ENCODE measurements around the gene AOC3. TPM values are rescaled to one million over a fixed set of nuclear protein-coding genes. Genes with fewer than 3 reads are reported as not detected.
"Not testable (repeated sequence)": the region's sequence is repeated elsewhere in the genome, so short reads cannot be mapped to it uniquely, and the experiment has no call there.

The AOC3 gene
- total and polyA plus RNA-seq, 4 donors: 50.0 to 154 (median 69.2) TPM

- no peak overlapping the region for H3K9ac ChIP-seq (ENCODE audit: insufficient read depth in 1 of 2, low read length in 2 of 2)
- no peaks in the 10 kb centered on the region for H3K9me3 ChIP-seq (ENCODE audit: control insufficient read depth in 4 of 4, insufficient read depth in 3 of 4, low read length in 3 of 4)
- no peak overlapping the region for H3K4me3 ChIP-seq
- peak overlapping the region in 1 of 2 donors; percentile 21 for H3K27ac ChIP-seq (ENCODE audit: low read depth in 1 of 2, low read length in 1 of 2)
- TF ChIP-seq CTCF (IDR thresholded peaks at IDR 0.05; ENCODE audit: control extremely low read depth, extremely low read depth): no peak
- peaks cover 0 to 14% (median 1%) of the 10 kb centered on the region in 4 donors for H3K36me3 ChIP-seq (ENCODE audit: control insufficient read depth in 4 of 4, insufficient read depth in 4 of 4, low read length in 4 of 4)
- no peaks in the 10 kb centered on the region for H3K27me3 ChIP-seq (ENCODE audit: control insufficient read depth in 3 of 3, insufficient read depth in 3 of 3, low read length in 2 of 3)
- H3K4me1 ChIP-seq (ENCODE audit: control insufficient read depth in 5 of 5, insufficient read depth in 5 of 5, low read length in 5 of 5): peaks cover 5 to 46% (median 15%) of the 10 kb centered on the region in 5 donors
- WGBS, 2 donors: 63 to 70% methylated on average over 8 of the region's 8 CpGs
- ATAC-seq (ENCODE audit: insufficient read depth, low FRiP score): no peak
- peak; percentile 57 to 77 (median 62) for DNase-seq
Observed at GRCh38 chr17:42849451-42850181, 1.4 kb upstream of the AOC3 start.

- Histone ChIP-seq H3K4me3 (peak overlapping the region; percentile 27), H3K4me1 (ENCODE audit: control insufficient read depth in 5 of 5, insufficient read depth in 5 of 5, low read length in 5 of 5) (peaks cover 5 to 63% (median 18%) of the 10 kb centered on the region in 5 donors), H3K9ac (ENCODE audit: insufficient read depth in 1 of 2, low read length in 2 of 2) (peak overlapping the region in 1 of 2 donors; percentile 47), H3K27ac (ENCODE audit: low read depth in 1 of 2, low read length in 1 of 2) (peak overlapping the region in 1 of 2 donors; percentile 21), H3K36me3 (ENCODE audit: control insufficient read depth in 4 of 4, insufficient read depth in 4 of 4, low read length in 4 of 4) (peaks cover 0 to 10% (median 0%) of the 10 kb centered on the region in 4 donors)
- H3K27me3 ChIP-seq (ENCODE audit: control insufficient read depth in 3 of 3, insufficient read depth in 3 of 3, low read length in 2 of 3); ATAC-seq (ENCODE audit: insufficient read depth, low FRiP score); DNase-seq; H3K9me3 ChIP-seq (ENCODE audit: control insufficient read depth in 4 of 4, insufficient read depth in 3 of 4, low read length in 3 of 4): not testable (repeated sequence)
- 78 to 93% methylated on average over 25 of the region's 28 CpGs for WGBS, 2 donors
Observed at GRCh38 chr17:42851371-42852240, 607 bp downstream of the AOC3 start.

- Histone ChIP-seq H3K27ac (ENCODE audit: low read depth in 1 of 2, low read length in 1 of 2) (peak overlapping the region in 1 of 2 donors; percentile 29), H3K36me3 (ENCODE audit: control insufficient read depth in 4 of 4, insufficient read depth in 4 of 4, low read length in 4 of 4) (peaks cover 0 to 13% (median 1%) of the 10 kb centered on the region in 4 donors), H3K4me3 (peak overlapping the region; percentile 23), H3K9me3 (ENCODE audit: control insufficient read depth in 4 of 4, insufficient read depth in 3 of 4, low read length in 3 of 4) (no peaks in the 10 kb centered on the region), H3K4me1 (ENCODE audit: control insufficient read depth in 5 of 5, insufficient read depth in 5 of 5, low read length in 5 of 5) (peaks cover 5 to 71% (median 18%) of the 10 kb centered on the region in 5 donors), H3K9ac (ENCODE audit: insufficient read depth in 1 of 2, low read length in 2 of 2) (peak overlapping the region in 1 of 2 donors; percentile 90), H3K27me3 (ENCODE audit: control insufficient read depth in 3 of 3, insufficient read depth in 3 of 3, low read length in 2 of 3) (no peaks in the 10 kb centered on the region)
- no peak for TF ChIP-seq CTCF (IDR thresholded peaks at IDR 0.05; ENCODE audit: control extremely low read depth, extremely low read depth)
- DNase-seq: no peak
- 82 to 90% methylated on average over 15 of the region's 15 CpGs for WGBS, 2 donors
- ATAC-seq (ENCODE audit: insufficient read depth, low FRiP score): no peak
Observed at GRCh38 chr17:42852351-42852750, 1.4 kb downstream of the AOC3 start.

- H3K4me1 ChIP-seq (ENCODE audit: control insufficient read depth in 5 of 5, insufficient read depth in 5 of 5, low read length in 5 of 5): peaks cover 5 to 75% (median 18%) of the 10 kb centered on the region in 5 donors
- ATAC-seq (ENCODE audit: insufficient read depth, low FRiP score) (no peak), DNase-seq (peak; percentile 29 to 79 (median 73))
- H3K27ac ChIP-seq (ENCODE audit: low read depth in 1 of 2, low read length in 1 of 2): peak overlapping the region in 1 of 2 donors; percentile 55
- H3K4me3 ChIP-seq: peak overlapping the region; percentile 24
- no peaks in the 10 kb centered on the region for H3K9me3 ChIP-seq (ENCODE audit: control insufficient read depth in 4 of 4, insufficient read depth in 3 of 4, low read length in 3 of 4)
- WGBS, 2 donors: 59 to 62% methylated on average over 4 of the region's 4 CpGs
- H3K9ac ChIP-seq (ENCODE audit: insufficient read depth in 1 of 2, low read length in 2 of 2): peak overlapping the region in 1 of 2 donors; percentile 90
- peaks cover 0 to 13% (median 1%) of the 10 kb centered on the region in 4 donors for H3K36me3 ChIP-seq (ENCODE audit: control insufficient read depth in 4 of 4, insufficient read depth in 4 of 4, low read length in 4 of 4)
- TF ChIP-seq CTCF (IDR thresholded peaks at IDR 0.05; ENCODE audit: control extremely low read depth, extremely low read depth): no peak
- no peaks in the 10 kb centered on the region for H3K27me3 ChIP-seq (ENCODE audit: control insufficient read depth in 3 of 3, insufficient read depth in 3 of 3, low read length in 2 of 3)
Observed at GRCh38 chr17:42853004-42853403, 2.0 kb downstream of the AOC3 start.

Measured in lung (tissue), 12 donors.